BJ (cell line): ENCODE data around the gene KIAA1958. TPM values are rescaled to one million over a fixed set of nuclear protein-coding genes. Genes with fewer than 3 reads are reported as not detected.

Experiments used
- CTCF ChIA-PET: fragments of 350-600 bp; formaldehyde crosslinking; extraction: SDS; loops from one replicate; lab custom pipeline; 2021; ENCODE audit warnings: antibody characterized with exemption, inconsistent platforms; lab: Yijun Ruan, JAX
- POLR2A ChIA-PET: fragments of 300-600 bp; sonication (Branson Sonifier 250); formaldehyde crosslinking; extraction: SDS; loops from one replicate; lab custom pipeline; 2021; ENCODE audit warnings: antibody characterized with exemption; lab: Charles Lee
- DNase-seq: peaks from one replicate; pipeline ENCODE4 v3.0.0-alpha.2; 2011; ENCODE audit warnings: low read depth
- H3K27me3 ChIP-seq: 2 replicates; pipeline ENCODE4 v1.6.0; 2011; ENCODE audit warnings: low read length; ENCODE audit not compliant: control insufficient read depth, insufficient read depth
- H3K36me3 ChIP-seq: 2 replicates; pipeline ENCODE4 v1.5.1; 2011; ENCODE audit warnings: low read length; ENCODE audit not compliant: control insufficient read depth, insufficient read depth
- H3K4me3 ChIP-seq: 2 replicates; pipeline ENCODE4 v1.5.1; 2011; ENCODE audit warnings: low read depth, mild to moderate bottlenecking, control low read depth, low read length
- CTCF ChIP-seq: IDR thresholded peaks from 2 replicates; pipeline ENCODE4 v1.5.1; 2011; ENCODE audit warnings: low read depth, mild to moderate bottlenecking, control low read depth, inconsistent platforms, low read length, moderate library complexity; ENCODE audit not compliant: insufficient read depth
- polyA plus RNA-seq: library from polyadenylated mRNA; depleted of rRNA; stranded (reverse); fragments of >200 nt; gene quantifications from 2 replicates; pipeline ENCODE4 v1.2.3, GENCODE V29; 2011

KIAA1958 gene
- polyA plus RNA-seq, 1 experiment, result 2.2 TPM

GRCh38 chr9:112558476-112558875 is 71.8 kb downstream of the KIAA1958 start:
- POLR2A ChIA-PET, result interaction anchor here (0.6 kb wide), 1 partner anchor 11 kb away, joined by 8 read pairs; no protein-coding TSS in a partner anchor
- H3K27me3 ChIP-seq, result no peaks in the 10 kb centered on the region
- no peaks in the 10 kb centered on the region for H3K36me3 ChIP-seq
- H3K4me3 ChIP-seq, result no peak overlapping the region
- peak; percentile 59 for DNase-seq
- no peak for TF ChIP-seq CTCF
- CTCF ChIA-PET, result interaction anchor here (0.6 to 1.2 kb wide), 3 partner anchors 12 to 72 kb away, joined by 3 read pairs; partner anchors contain the start of gene KIAA1958

GRCh38 chr9:112558978-112559377 is 72.4 kb downstream of the KIAA1958 start:
- no peak for TF ChIP-seq CTCF
- CTCF ChIA-PET, result interaction anchor here (0.6 to 1.1 kb wide), 2 partner anchors 18 to 72 kb away, joined by 3 read pairs; partner anchors contain the start of gene KIAA1958
- no peak overlapping the region for H3K4me3 ChIP-seq
- no peaks in the 10 kb centered on the region for H3K27me3 ChIP-seq
- POLR2A ChIA-PET, result no interaction called here
- DNase-seq, result no peak
- no peaks in the 10 kb centered on the region for H3K36me3 ChIP-seq

- TF ChIP-seq CTCF, result no peak
- ChIA-PET POLR2A (no interaction called here), CTCF (interaction anchor here (0.6 kb wide), 1 partner anchor 60 kb away, joined by 3 read pairs; no protein-coding TSS in a partner anchor)
- no peak for DNase-seq
- no peak overlapping the region for H3K4me3 ChIP-seq
- no peaks in the 10 kb centered on the region for H3K27me3 ChIP-seq
- no peaks in the 10 kb centered on the region for H3K36me3 ChIP-seq
Observed at GRCh38 chr9:112559629-112560413, 73.2 kb downstream of the KIAA1958 start.

GRCh38 chr9:112562235-112562958 is 75.8 kb downstream of the KIAA1958 start:
- no peak for TF ChIP-seq CTCF

GRCh38 chr9:112569186-112569585 is 82.6 kb downstream of the KIAA1958 start:
- POLR2A ChIA-PET, result interaction anchor here (0.6 to 0.7 kb wide), 2 partner anchors 11 to 122 kb away, joined by 8 to 9 read pairs; no protein-coding TSS in a partner anchor
- no peak for TF ChIP-seq CTCF

More at GRCh38 chr9:112562235-112562958, 75.8 kb downstream of the KIAA1958 start:
- no peaks in the 10 kb centered on the region for H3K36me3 ChIP-seq
- no peak overlapping the region for H3K4me3 ChIP-seq
- H3K27me3 ChIP-seq, result no peaks in the 10 kb centered on the region
- CTCF ChIA-PET, result no interaction called here
- no peak for DNase-seq
- POLR2A ChIA-PET, result no interaction called here

More at GRCh38 chr9:112569186-112569585, 82.6 kb downstream of the KIAA1958 start:
- no peak overlapping the region for H3K4me3 ChIP-seq
- H3K27me3 ChIP-seq, result no peaks in the 10 kb centered on the region
- CTCF ChIA-PET, result interaction anchor here (0.6 kb wide), 1 partner anchor 80 kb away, joined by 4 read pairs; no protein-coding TSS in a partner anchor
- no peaks in the 10 kb centered on the region; the same call in 1 of the 2 replicates for H3K36me3 ChIP-seq
- peak; percentile 98 for DNase-seq
